Esophagus squamous epithelium (tissue), 5 donors: ENCODE results near the gene HPS3. TPM values are rescaled to one million over a fixed set of nuclear protein-coding genes. Genes with fewer than 3 reads are reported as not detected.

Experiments used
- DNase-seq: peaks from one replicate; lab custom pipeline; 2025; lab: John Stamatoyannopoulos, UW
- H3K27ac ChIP-seq, 4 donors: fragments of 200-600 bp; sonication (generic); one replicate each; pipeline ENCODE4 v1.5.1; 2016 to 2019; ENCODE audit warnings: mild to moderate bottlenecking in 1 of 4
- H3K27me3 ChIP-seq, 4 donors: fragments of 200-600 bp; sonication (generic); 1 replicate in 3 of 4; 2 replicates in 1 of 4; pipeline versions ENCODE4 v1.5.1 to v1.6.0; 2017 to 2021; ENCODE audit warnings: antibody characterized with exemption in 1 of 4
- H3K36me3 ChIP-seq, 3 donors: fragments of 200-600 bp; sonication (generic); one replicate each; pipeline ENCODE4 v1.5.1; 2016 to 2019
- H3K4me1 ChIP-seq, 3 donors: fragments of 200-600 bp; sonication (generic); one replicate each; pipeline ENCODE4 v1.5.1; 2017 to 2019
- H3K4me3 ChIP-seq, 4 donors: fragments of 200-600 bp; sonication (generic); 1 replicate in 3 of 4; 2 replicates in 1 of 4; pipeline ENCODE4 v1.5.1; 2016 to 2019; ENCODE audit warnings: mild to moderate bottlenecking in 2 of 4, moderate library complexity in 1 of 4
- H3K9me3 ChIP-seq, 3 donors: fragments of 200-600 bp; sonication (generic); one replicate each; pipeline ENCODE4 v1.5.1; 2016 to 2019
- POLR2A ChIP-seq, 4 donors: fragments of 450-650 bp; IDR thresholded peaks; one replicate each; pipeline ENCODE4 v1.6.1; 2017; ENCODE audit warnings: antibody characterized with exemption in 4 of 4, mild to moderate bottlenecking in 4 of 4, moderate library complexity in 3 of 4
- WGBS, 2 donors: methylation state at CpG; one replicate each; pipeline ENCODE4 v1.1.5; 2018; 5-methylcytosine and 5-hydroxymethylcytosine counted together
- intact Hi-C: fragments of 100-400 bp; cut with DNase I; formaldehyde crosslinking; loops from one replicate; pipeline ENCODE4 v1.15.0; 2022
- total RNA-seq, 4 donors: library from RNA; depleted of rRNA; stranded (reverse); fragments of >200 nt; gene quantifications; one replicate each; pipeline ENCODE4 v1.1.0, GENCODE V29; 2016
- TF ChIP-seq, protein P1 (sequence below), 6 experiments: fragments of 450-650 bp in 4 of 6; fragments of 200-600 bp in 2 of 6; sonication (generic) in 2 of 6; IDR thresholded peaks; one replicate each; pipeline ENCODE4 v1.5.1; 2016 to 2019; ENCODE audit warnings: antibody characterized with exemption in 6 of 6, mild to moderate bottlenecking in 4 of 6, moderate library complexity in 4 of 6
- donor health status: DM: yes; HTN: yes; CAD: no.

Gene HPS3
- total RNA-seq, 4 donors from 2014 or later = 4.3 to 11.8 (median 9.7) TPM

DNA sequence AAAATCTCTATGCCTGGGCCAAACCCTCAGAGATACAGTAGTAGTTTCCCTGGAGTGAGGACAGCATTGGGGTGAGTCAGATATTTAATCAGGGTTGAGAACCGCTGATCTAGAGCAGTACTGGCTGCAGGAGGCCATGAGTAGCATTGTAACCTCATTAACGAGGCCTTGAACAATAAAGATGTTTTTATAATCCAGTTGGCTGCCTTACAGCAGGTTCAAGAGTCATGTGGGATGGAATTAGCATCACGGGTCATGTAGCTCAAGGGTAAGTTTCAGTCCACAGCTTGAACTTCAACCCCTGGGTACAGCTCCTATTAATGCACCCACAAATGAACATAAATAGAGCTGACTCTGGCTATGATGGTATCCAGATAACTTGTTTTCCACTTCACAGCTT is 5.1 kb downstream of the HPS3 start:
- 49 to 68% methylated on average over 3 of the region's 3 CpGs for WGBS, 2 donors
- TF ChIP-seq POLR2A (IDR thresholded peaks at IDR 0.05) = no peak
- TF ChIP-seq, protein P1, sequence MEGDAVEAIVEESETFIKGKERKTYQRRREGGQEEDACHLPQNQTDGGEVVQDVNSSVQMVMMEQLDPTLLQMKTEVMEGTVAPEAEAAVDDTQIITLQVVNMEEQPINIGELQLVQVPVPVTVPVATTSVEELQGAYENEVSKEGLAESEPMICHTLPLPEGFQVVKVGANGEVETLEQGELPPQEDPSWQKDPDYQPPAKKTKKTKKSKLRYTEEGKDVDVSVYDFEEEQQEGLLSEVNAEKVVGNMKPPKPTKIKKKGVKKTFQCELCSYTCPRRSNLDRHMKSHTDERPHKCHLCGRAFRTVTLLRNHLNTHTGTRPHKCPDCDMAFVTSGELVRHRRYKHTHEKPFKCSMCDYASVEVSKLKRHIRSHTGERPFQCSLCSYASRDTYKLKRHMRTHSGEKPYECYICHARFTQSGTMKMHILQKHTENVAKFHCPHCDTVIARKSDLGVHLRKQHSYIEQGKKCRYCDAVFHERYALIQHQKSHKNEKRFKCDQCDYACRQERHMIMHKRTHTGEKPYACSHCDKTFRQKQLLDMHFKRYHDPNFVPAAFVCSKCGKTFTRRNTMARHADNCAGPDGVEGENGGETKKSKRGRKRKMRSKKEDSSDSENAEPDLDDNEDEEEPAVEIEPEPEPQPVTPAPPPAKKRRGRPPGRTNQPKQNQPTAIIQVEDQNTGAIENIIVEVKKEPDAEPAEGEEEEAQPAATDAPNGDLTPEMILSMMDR (IDR thresholded peaks at IDR 0.05) = no peak

DNA sequence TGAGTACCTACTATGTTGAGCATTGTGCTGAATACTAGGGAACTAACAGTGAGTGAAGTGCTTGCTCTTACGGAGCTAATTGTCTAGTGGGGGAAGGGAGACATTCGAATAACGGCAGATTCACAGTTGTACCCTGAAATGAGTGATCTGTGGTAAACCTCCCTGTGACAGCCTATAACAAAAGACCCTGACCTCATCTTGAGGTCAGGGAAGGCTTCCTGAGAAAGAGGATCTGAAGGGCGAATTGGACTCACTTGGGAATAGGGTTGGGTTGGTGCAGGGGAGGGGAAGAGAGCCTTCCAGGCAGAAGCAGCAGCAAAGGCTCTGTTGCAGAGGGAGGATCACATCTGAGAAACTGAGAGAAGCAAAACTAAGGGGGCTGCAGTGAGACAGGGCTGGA is 13.2 kb downstream of the HPS3 start:
- no peak overlapping the region for H3K4me3 ChIP-seq
- no peak overlapping the region for H3K27ac ChIP-seq
- no peaks in the 10 kb centered on the region for H3K27me3 ChIP-seq
- intact Hi-C loops = no loop called here
- no peak for DNase-seq
- peaks cover 0 to 56% (median 3%) of the 10 kb centered on the region in 3 donors for H3K36me3 ChIP-seq
- no peaks in the 10 kb centered on the region for H3K4me1 ChIP-seq
- H3K9me3 ChIP-seq = no peaks in the 10 kb centered on the region
- 63 to 72% methylated on average over 4 of the region's 4 CpGs for WGBS, 2 donors
- TF ChIP-seq POLR2A (IDR thresholded peaks at IDR 0.05) = no peak
- TF ChIP-seq, protein P1 (IDR thresholded peaks at IDR 0.05) = no peak

More for the DNA sequence above, 5.1 kb downstream of the HPS3 start:
- DNase-seq = no peak
- H3K36me3 ChIP-seq = no peaks in the 10 kb centered on the region
- no peaks in the 10 kb centered on the region for H3K27me3 ChIP-seq
- no peaks in the 10 kb centered on the region for H3K9me3 ChIP-seq
- no peak overlapping the region for H3K4me3 ChIP-seq
- H3K4me1 ChIP-seq = peaks cover 0 to 39% (median 14%) of the 10 kb centered on the region in 3 donors
- H3K27ac ChIP-seq = no peak overlapping the region
- intact Hi-C loops = loop anchor here (5.0 kb wide), 1 partner anchor 138 kb away; no protein-coding TSS in a partner anchor

DNA sequence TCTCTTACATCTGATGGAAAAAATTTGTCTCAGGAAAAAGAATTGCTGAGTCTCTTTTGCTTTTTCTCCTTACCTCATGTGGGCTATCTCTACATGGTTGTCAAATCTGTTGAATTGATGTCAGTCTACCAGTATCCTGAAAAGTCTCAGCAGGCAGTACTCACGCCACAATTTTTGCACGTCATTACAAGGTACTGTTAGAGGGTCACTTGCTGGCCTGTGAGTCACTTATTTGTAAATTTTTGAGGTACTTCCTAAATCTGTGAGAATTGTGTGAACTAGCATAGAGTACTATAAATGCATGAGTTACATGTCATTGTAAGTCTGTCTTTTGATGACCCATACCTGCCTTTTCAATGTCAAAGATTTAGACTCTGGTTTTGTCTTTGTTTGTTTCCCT is 15.9 kb downstream of the HPS3 start:
- Histone ChIP-seq H3K4me1 (no peaks in the 10 kb centered on the region), H3K27ac (peak overlapping the region in 1 of 4 donors; percentile 2), H3K27me3 (no peaks in the 10 kb centered on the region), H3K4me3 (no peak overlapping the region), H3K36me3 (peaks cover 0 to 82% (median 3%) of the 10 kb centered on the region in 3 donors), H3K9me3 (no peaks in the 10 kb centered on the region)
- WGBS, 2 donors = 64 to 89% methylated on average over 2 of the region's 2 CpGs
- no peak for DNase-seq
- intact Hi-C loops = no loop called here
- no peak for TF ChIP-seq POLR2A (IDR thresholded peaks at IDR 0.05)
- TF ChIP-seq, protein P1 (IDR thresholded peaks at IDR 0.05) = no peak

DNA sequence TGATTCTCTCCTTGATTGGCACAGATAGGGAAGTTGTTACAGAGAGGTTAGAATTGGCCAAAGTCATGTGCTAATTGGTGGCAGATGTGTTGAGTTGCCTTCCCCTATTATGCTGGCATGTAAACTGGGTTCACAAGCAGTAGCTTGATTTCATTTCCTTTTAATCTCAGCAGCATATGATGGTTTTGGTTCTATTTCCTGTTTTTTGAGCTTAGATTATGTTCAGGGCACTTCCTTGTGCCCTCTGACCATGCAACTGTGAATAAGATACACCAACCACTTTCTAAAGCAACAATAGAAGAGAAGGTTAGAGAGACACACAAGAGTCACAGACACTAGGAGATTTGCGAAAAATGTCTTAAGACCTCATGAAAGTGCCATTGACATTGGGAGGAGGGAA is 16.5 kb downstream of the HPS3 start:
- H3K27ac ChIP-seq = peak overlapping the region in 2 of 4 donors; percentile 0 to 18
- H3K9me3 ChIP-seq = no peaks in the 10 kb centered on the region
- no peak for DNase-seq
- no peak overlapping the region for H3K4me3 ChIP-seq
- TF ChIP-seq POLR2A (IDR thresholded peaks at IDR 0.05) = no peak
- TF ChIP-seq, protein P1 (IDR thresholded peaks at IDR 0.05) = no peak
- 50 to 89% methylated on average over 1 of the region's 1 CpG for WGBS, 2 donors
- no peaks in the 10 kb centered on the region for H3K4me1 ChIP-seq
- H3K27me3 ChIP-seq = no peaks in the 10 kb centered on the region
- intact Hi-C loops = no loop called here
- peaks cover 0 to 86% (median 3%) of the 10 kb centered on the region in 3 donors for H3K36me3 ChIP-seq

DNA sequence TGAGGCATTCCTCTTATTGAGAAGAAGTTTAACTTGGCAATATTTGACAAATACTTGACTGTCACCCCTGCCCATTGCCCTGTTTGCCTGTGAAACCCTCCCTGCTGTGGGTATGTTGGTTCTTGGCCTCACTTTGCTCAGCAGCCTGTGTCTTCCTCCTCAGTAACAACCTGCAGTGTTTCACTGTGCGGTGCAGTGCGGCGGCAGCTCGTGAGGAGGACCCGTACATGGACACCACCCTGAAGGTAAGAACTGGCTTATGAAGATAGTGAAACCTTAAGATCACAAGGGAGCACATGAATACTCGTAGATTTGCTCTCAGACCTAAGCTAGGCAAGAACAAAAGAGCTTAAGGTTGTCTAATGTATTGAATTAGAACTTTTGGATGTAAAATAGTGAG is 21.0 kb downstream of the HPS3 start:
- TF ChIP-seq, protein P1 (IDR thresholded peaks at IDR 0.05) = no peak
- TF ChIP-seq POLR2A (IDR thresholded peaks at IDR 0.05) = no peak
- Histone ChIP-seq H3K4me1 (peaks cover 0 to 8% (median 0%) of the 10 kb centered on the region in 3 donors), H3K36me3 (peaks cover 0 to 95% (median 0%) of the 10 kb centered on the region in 3 donors), H3K27ac (no peak overlapping the region), H3K4me3 (no peak overlapping the region), H3K27me3 (no peaks in the 10 kb centered on the region), H3K9me3 (no peaks in the 10 kb centered on the region)
- no peak for DNase-seq
- WGBS, 2 donors = 94 to 100% methylated on average over 1 to 6 of the region's 6 CpGs
- intact Hi-C loops = no loop called here
